HG02884 (cell line): ENCODE data around the gene LEPR.
"Not testable (repeated sequence)": the region's sequence is repeated elsewhere in the genome, so short reads cannot be mapped to it uniquely, and the experiment has no call there.

Source experiments
- ATAC-seq: cut with Tn5 transposase; IDR thresholded peaks from one replicate; pipeline ENCODE4 v1.9.1; 2021; ENCODE audit warnings: mild to moderate bottlenecking, moderate library complexity; ENCODE audit not compliant: unreplicated experiment

Gene LEPR

GRCh38 chr1:65434255-65434654, 13.8 kb downstream of the LEPR start:
- ATAC-seq = no peak

GRCh38 chr1:65434760-65435159, 14.3 kb downstream of the LEPR start:
- ATAC-seq = no peak

- no peak for ATAC-seq
Measured at GRCh38 chr1:65435987-65436386, 15.5 kb downstream of the LEPR start.

DNA sequence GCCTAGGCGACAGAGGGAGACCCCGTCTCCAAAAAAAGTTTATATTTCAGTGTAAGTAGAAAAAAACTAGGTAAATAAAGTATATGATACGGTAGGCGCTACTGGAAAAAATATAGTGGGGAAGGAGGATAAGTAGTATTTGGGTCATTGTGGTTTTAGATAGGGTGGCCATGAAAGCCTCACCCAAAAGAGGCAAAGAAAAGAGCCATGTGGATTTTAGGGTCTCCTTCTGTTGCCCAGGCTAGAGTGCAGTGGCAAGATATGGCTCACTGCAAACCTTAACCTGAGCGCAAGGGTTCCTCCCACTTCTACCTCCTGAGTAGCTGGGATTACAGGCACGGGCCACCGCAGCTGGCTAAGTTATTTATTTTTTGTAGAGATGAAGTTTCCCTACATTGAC, 17.1 kb downstream of the LEPR start:
- ATAC-seq = no peak

- ATAC-seq = no peak
Measured at GRCh38 chr1:65440322-65440900, 19.9 kb downstream of the LEPR start.

DNA sequence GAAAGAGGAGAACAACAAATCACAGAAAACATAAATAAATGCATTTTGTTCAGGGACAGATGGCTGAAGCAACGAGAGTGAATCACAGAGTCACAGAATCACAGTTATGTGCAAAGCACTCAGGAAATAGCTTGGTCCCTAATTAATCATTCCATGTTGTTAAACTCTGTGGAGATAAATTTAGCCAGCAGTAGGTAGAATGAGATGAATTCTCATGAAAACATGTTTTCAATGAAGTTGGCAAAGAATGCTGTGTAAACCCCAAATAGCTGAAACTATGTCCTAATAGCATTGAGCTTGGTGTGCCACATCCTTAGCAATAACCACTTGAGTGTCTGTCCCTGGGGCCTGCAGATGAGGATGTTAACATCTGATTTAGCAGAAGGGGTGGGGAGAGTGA, 20.4 kb downstream of the LEPR start:
- no peak for ATAC-seq

DNA sequence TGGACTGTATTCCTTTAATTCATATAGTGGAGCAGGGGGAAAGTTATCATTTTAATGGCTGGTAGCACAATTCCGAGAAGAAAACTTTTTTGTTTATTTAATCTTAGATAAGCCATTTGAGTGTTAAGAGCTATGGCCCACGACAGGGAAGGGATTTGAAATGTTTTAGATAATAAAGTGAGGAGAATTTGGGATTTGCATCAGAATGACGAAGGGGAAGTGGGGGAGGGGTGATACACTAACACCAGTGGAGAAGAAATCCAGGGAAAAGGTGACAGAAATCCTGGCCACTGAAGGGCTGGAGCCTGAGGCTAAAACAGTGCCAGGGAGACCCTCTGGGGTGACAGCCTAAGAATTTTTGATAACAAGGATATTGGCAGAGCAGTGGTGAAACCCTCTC, 21.0 kb downstream of the LEPR start:
- ATAC-seq = no peak

DNA sequence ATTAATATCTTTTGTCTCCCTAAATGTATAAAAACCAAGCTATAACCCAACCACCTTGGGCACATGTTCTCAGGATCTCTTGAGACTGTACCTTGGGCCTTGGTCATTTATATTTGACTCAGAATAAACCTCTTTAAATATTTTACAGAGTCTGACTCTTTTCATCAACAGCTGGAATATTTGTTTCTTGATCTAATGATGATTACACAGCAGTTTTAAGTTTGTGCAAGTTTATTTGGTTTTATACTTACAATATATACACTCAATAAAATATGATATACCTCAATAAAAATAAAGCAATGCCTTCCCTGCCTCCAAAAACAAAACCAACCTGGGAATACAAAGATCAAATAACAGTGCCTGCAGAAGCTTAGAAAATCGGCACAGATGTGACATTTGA, 22.0 kb downstream of the LEPR start:
- no peak for ATAC-seq

DNA sequence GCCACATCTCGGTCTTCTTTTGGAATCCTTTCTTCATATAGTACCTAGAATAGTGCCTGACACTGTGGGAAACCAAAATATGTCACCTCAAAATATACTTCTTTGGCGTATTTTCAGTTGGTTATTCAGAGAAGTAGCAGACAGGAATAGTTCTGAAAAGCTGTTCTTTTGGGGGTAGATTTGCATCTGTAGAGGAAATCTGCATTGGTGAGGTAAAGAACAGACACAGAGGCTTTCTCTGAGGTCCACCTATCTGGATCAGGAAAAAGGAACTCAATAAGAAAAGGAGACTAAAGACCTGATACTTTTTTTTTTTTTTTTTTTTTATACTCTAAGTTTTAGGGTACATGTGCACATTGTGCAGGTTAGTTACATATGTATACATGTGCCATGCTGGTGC, 23.2 kb downstream of the LEPR start:
- ATAC-seq = no peak

- no peak for ATAC-seq
Measured at GRCh38 chr1:65444128-65444640, 23.7 kb downstream of the LEPR start.

- ATAC-seq = no peak
Measured at GRCh38 chr1:65445837-65446236, 25.4 kb downstream of the LEPR start.

GRCh38 chr1:65449214-65449823, 28.9 kb downstream of the LEPR start:
- no peak for ATAC-seq

- not testable (repeated sequence) for ATAC-seq
Measured at GRCh38 chr1:65455678-65456077, 35.2 kb downstream of the LEPR start.

GRCh38 chr1:65456481-65456880, 36.0 kb downstream of the LEPR start:
- no peak for ATAC-seq

DNA sequence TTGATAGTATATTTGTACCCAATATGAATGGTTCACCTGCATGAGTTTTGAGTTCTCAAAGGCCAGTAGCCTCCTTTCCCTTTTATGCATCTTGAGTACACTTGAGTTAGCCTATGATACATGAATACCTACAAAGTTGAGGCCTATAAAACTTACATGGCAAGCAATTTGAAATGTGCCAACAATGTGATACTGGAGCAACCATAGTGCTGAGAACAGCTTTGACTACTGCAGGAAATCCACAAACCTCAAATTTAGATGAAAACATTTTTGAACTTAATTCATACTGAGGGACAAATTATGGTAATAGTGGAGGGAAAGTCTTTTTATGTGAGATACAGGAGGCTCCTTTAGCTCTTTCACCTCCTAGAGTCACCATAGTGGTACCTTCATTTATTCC, 37.4 kb downstream of the LEPR start:
- no peak for ATAC-seq

DNA sequence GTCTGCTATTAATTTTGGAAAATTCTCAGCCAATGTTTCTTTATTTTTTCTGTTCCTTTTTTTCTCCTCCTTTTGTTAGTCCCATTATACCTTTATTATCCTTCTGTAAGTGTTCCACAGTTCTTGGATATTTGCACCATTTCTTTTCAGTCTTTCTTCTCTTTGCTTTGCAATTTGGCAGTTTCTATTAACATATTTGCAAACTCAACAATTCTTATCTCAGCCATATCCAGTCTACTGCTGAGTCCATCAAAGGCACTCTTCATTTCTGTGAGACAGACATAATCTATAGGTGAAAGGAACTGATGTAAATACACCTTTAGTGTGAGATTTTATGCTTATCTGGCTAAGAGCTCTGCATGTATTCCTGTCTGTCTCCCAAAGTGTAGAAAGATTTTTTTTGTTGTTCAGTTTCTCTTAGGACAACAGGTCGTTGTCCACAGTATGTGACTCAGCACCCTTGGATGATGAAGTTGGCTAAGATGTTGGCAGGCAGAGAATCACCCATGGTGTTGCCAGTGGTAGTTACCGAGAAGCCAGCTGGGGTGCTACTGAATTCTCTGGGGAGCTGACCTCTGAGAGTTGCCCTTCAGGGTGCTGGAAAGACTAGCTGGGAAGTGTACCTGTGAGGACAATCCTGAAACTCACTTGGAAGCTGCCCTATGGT, 38.4 kb downstream of the LEPR start:
- peak; percentile 17 for ATAC-seq

DNA sequence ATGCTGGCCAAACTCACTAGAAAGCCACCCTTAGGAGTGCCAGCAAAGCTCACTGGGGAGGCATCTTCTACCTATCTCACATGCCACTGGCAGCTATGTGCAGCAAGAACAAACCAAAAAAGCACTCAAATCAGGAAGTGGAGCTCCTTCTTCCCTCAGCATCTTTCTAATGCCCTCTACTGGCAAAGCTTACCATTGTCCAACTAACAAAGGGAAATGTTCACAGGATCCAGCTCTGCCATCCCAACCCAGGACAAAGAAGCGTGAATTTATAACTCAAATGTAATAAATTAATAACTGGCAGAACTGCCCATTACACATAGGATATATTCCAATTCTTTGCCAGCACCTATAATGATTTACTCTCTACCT, 38.9 kb downstream of the LEPR start:
- peak; percentile 79 for ATAC-seq

DNA sequence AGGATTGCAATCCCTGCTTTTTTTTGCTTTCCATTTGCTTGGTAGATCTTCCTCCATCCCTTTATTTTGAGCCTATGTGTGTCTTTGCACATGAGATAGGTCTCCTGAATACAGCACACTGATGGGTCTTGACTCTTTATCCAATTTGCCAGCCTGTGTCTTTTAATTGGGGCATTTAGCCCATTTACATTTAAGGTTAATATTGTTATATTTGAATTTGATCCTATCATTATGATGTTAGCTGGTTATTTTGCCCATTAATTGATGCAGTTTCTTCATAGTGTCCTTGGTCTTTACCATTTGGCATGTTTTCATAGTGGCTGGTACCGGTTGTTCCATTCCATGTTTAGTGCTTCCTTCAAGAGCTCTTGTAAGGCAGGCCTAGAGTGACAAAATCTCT, 45.4 kb downstream of the LEPR start:
- not testable (repeated sequence) for ATAC-seq

DNA sequence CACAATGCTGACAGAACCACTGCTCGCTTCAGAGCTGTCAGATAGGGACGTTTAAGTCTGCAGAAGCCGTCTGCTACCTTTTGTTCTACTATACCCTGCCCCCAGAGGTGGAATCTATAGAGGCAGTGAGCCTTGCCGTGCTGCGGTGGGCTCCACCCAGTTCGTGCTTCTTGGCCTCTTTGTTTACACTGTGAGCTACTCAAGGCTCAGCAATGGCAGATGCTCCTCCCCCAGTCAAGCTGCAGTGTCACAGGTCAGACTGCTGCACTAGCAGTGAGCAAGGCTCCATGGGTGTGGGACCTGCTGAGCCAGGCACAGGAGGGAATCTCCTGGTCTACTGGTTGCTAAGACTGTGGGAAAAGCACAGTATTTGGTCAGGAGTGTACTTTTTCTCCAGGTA, 47.1 kb downstream of the LEPR start:
- ATAC-seq = no peak

DNA sequence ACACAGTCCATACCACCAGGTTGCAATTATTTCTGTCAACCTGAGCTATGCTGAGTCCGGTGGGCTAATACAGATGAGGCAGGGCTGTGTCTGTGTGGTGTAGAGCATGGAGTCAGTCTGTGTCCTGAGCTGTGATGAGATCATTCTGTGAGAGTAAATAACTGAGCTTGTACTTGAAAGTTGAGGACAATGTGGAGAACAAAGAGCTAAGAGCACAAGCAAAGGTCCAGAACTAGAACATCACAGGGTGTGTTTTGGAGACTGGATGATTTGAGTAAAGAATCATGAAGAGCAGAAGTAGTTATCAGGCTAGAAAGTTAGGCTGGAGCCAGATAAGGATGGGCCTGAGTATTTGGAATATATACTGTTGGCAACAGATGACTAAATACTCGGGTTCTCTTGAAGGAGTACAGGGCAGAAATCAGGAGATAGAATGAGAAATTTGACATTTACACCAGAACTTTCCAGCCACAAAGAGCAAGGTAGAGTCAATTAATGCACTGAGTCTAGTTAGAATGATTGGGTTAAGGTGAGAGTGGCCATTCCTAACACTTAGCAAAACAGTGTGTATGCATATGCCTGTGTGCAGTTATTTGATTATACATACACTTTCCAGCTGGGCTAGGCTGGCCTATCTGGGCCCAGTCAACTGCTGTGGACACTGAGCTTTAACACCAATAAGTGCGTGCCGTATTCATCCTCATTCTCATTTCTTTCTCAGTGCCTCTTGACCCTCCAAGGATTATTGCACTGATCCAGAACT, 48.8 kb downstream of the LEPR start:
- no peak for ATAC-seq

DNA sequence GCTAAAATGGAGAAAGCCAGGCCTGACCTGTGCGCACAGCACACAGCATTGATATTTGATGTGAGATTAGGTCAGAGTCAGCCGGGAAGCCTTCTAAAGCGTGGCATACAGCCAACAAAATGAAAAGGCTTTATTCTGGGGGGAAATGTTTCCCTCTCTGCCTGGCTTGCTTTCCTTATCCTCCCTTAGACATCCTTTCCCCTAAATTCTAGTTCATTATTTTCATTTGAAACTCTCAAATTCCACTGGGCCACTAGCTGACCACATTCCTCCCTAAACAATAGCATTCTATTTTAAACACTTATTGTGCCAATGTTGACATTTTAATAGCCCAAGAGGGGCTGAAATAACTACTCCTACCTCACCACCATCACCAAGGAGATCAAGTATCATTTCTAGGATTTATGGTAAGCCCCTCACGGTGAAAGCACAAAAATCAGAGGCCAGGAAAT, 49.4 kb downstream of the LEPR start:
- no peak for ATAC-seq
